M059J (cell line): ENCODE measurements around the gene CYP2S1. TPM values are rescaled to one million over a fixed set of nuclear protein-coding genes. Genes with fewer than 3 reads are reported as not detected.

Experiments used
- total RNA-seq: library from RNA; depleted of rRNA; stranded (reverse); fragments of >200 nt; shearing (Covaris generic); gene quantifications from 2 replicates; pipeline ENCODE4 v1.2.3, GENCODE V29; 2014; rRNA removed

CYP2S1 gene
- total RNA-seq, 1 experiment from 2014 or later = 5.6 TPM

Other genes with a start within 250 kb of the CYP2S1 start
- gene CYP2B6, start 201.9 kb upstream of the CYP2S1 start, total RNA-seq = not detected in 2 replicates
- not detected in 2 replicates for gene CYP2A13, start 104.8 kb upstream of the CYP2S1 start, total RNA-seq
- not detected in 2 replicates for gene CYP2F1, start 78.8 kb upstream of the CYP2S1 start, total RNA-seq
- gene AXL, start 26.0 kb downstream of the CYP2S1 start, total RNA-seq = 237 and 362 TPM in 2 replicates
- gene HNRNPUL1, start 71.2 kb downstream of the CYP2S1 start, total RNA-seq = 94.9 and 143 TPM in 2 replicates
- gene CCDC97, start 117.0 kb downstream of the CYP2S1 start, total RNA-seq = 5.6 and 7.2 TPM in 2 replicates
- gene TGFB1, start 160.7 kb downstream of the CYP2S1 start, total RNA-seq = 10.1 and 22.9 TPM in 2 replicates
- gene B9D2, start 170.9 kb downstream of the CYP2S1 start, total RNA-seq = 8.2 and 9.9 TPM in 2 replicates
- gene TMEM91, start 183.3 kb downstream of the CYP2S1 start, total RNA-seq = 0.17 and 2.4 TPM in 2 replicates
- 25.2 and 28.5 TPM in 2 replicates for gene EXOSC5, start 204.1 kb downstream of the CYP2S1 start, total RNA-seq
- 15.9 and 18.3 TPM in 2 replicates for gene BCKDHA, start 204.6 kb downstream of the CYP2S1 start, total RNA-seq
- gene B3GNT8, start 234.2 kb downstream of the CYP2S1 start, total RNA-seq = not detected in 2 replicates
- 52.1 and 57.2 TPM in 2 replicates for gene DMAC2, start 246.7 kb downstream of the CYP2S1 start, total RNA-seq
- gene ERICH4, start 249.9 kb downstream of the CYP2S1 start, total RNA-seq = not detected in 2 replicates